Measurements from ENCODE around the gene THAP4. TPM values are rescaled to one million over a fixed set of nuclear protein-coding genes. Genes with fewer than 3 reads are reported as not detected.

Gene THAP4
- total and polyA plus RNA-seq, 5 donors: 74.2 to 126 (median 94.2) TPM

GRCh38 chr2:241550616-241551580 lies 86.1 kb downstream of the THAP4 start:
- ATAC-seq (no peak), DNase-seq (peak in 2 of 3 donors; percentile 36 to 53)
- Histone ChIP-seq H3K4me3 (ENCODE audit: low read length) (no peak overlapping the region), H3K4me1 (ENCODE audit: control insufficient read depth, insufficient read depth, low read length) (peaks cover 3% of the 10 kb centered on the region), H3K9me3 (ENCODE audit: control insufficient read depth, low read length) (no peaks in the 10 kb centered on the region), H3K27me3 (ENCODE audit: control insufficient read depth, insufficient read depth) (no peaks in the 10 kb centered on the region), H3K27ac (ENCODE audit: low read length) (no peak overlapping the region)
- intact Hi-C loops (cut with DNase I): no loop called here
- WGBS: 84% methylated on average over 21 of the region's 21 CpGs

- H3K4me1 ChIP-seq (ENCODE audit: control insufficient read depth, insufficient read depth, low read length): peaks cover 3% of the 10 kb centered on the region
- no peak for ATAC-seq
- intact Hi-C loops (cut with DNase I): no loop called here
- peak in 1 of 3 donors; percentile 13 for DNase-seq
- no peak overlapping the region for H3K4me3 ChIP-seq (ENCODE audit: low read length)
- no peaks in the 10 kb centered on the region for H3K9me3 ChIP-seq (ENCODE audit: control insufficient read depth, low read length)
- no peak overlapping the region for H3K27ac ChIP-seq (ENCODE audit: low read length)
- H3K27me3 ChIP-seq (ENCODE audit: control insufficient read depth, insufficient read depth): no peaks in the 10 kb centered on the region
- WGBS: 89% methylated on average over 3 of the region's 3 CpGs
Observed at GRCh38 chr2:241548451-241548835, 88.5 kb downstream of the THAP4 start.

GRCh38 chr2:241547781-241548450 lies 89.0 kb downstream of the THAP4 start:
- Histone ChIP-seq H3K9me3 (ENCODE audit: control insufficient read depth, low read length) (no peaks in the 10 kb centered on the region), H3K27ac (ENCODE audit: low read length) (no peak overlapping the region), H3K4me1 (ENCODE audit: control insufficient read depth, insufficient read depth, low read length) (peaks cover 3% of the 10 kb centered on the region), H3K4me3 (ENCODE audit: low read length) (no peak overlapping the region), H3K27me3 (ENCODE audit: control insufficient read depth, insufficient read depth) (no peaks in the 10 kb centered on the region)
- ATAC-seq (no peak), DNase-seq (peak in 2 of 3 donors; percentile 37 to 43)
- WGBS: 90% methylated on average over 16 of the region's 16 CpGs
- intact Hi-C loops (cut with DNase I): no loop called here

GRCh38 chr2:241546771-241547498 lies 90.0 kb downstream of the THAP4 start:
- H3K27me3 ChIP-seq (ENCODE audit: control insufficient read depth, insufficient read depth): no peaks in the 10 kb centered on the region
- intact Hi-C loops (cut with DNase I): no loop called here
- H3K27ac ChIP-seq (ENCODE audit: low read length): no peak overlapping the region
- ATAC-seq (peak; percentile 19 to 28), DNase-seq (peak in 2 of 3 donors; percentile 50 to 55)
- 13% methylated on average over 25 of the region's 25 CpGs for WGBS
- peaks cover 3% of the 10 kb centered on the region for H3K4me1 ChIP-seq (ENCODE audit: control insufficient read depth, insufficient read depth, low read length)
- H3K9me3 ChIP-seq (ENCODE audit: control insufficient read depth, low read length): no peaks in the 10 kb centered on the region
- H3K4me3 ChIP-seq (ENCODE audit: low read length): no peak overlapping the region

GRCh38 chr2:241545523-241546473 lies 91.2 kb downstream of the THAP4 start:
- no peaks in the 10 kb centered on the region for H3K9me3 ChIP-seq (ENCODE audit: control insufficient read depth, low read length)
- intact Hi-C loops (cut with DNase I): no loop called here
- WGBS: 67% methylated on average over 12 of the region's 12 CpGs
- peaks cover 8% of the 10 kb centered on the region for H3K4me1 ChIP-seq (ENCODE audit: control insufficient read depth, insufficient read depth, low read length)
- DNase-seq: peak in 1 of 3 donors; percentile 14
- no peak overlapping the region for H3K4me3 ChIP-seq (ENCODE audit: low read length)
- H3K27ac ChIP-seq (ENCODE audit: low read length): no peak overlapping the region
- H3K27me3 ChIP-seq (ENCODE audit: control insufficient read depth, insufficient read depth): no peaks in the 10 kb centered on the region
- ATAC-seq: no peak

- Histone ChIP-seq H3K4me1 (ENCODE audit: control insufficient read depth, insufficient read depth, low read length) (peaks cover 8% of the 10 kb centered on the region), H3K27me3 (ENCODE audit: control insufficient read depth, insufficient read depth) (no peaks in the 10 kb centered on the region), H3K4me3 (ENCODE audit: low read length) (no peak overlapping the region), H3K27ac (ENCODE audit: low read length) (no peak overlapping the region), H3K9me3 (ENCODE audit: control insufficient read depth, low read length) (no peaks in the 10 kb centered on the region)
- peak in 1 of 3 donors; percentile 15 for DNase-seq
- 41% methylated on average over 10 of the region's 10 CpGs for WGBS
- ATAC-seq: no peak
- intact Hi-C loops (cut with DNase I): no loop called here
Observed at GRCh38 chr2:241545106-241545505, 91.9 kb downstream of the THAP4 start.

- Histone ChIP-seq H3K27me3 (ENCODE audit: control insufficient read depth, insufficient read depth) (no peaks in the 10 kb centered on the region), H3K4me1 (ENCODE audit: control insufficient read depth, insufficient read depth, low read length) (peaks cover 8% of the 10 kb centered on the region), H3K9me3 (ENCODE audit: control insufficient read depth, low read length) (no peaks in the 10 kb centered on the region), H3K27ac (ENCODE audit: low read length) (no peak overlapping the region), H3K4me3 (ENCODE audit: low read length) (no peak overlapping the region)
- intact Hi-C loops (cut with DNase I): no loop called here
- ATAC-seq (peak; percentile 17 to 20), DNase-seq (peak in 2 of 3 donors; percentile 54 to 68)
- 68% methylated on average over 15 of the region's 15 CpGs for WGBS
Observed at GRCh38 chr2:241542278-241542605, 94.7 kb downstream of the THAP4 start.

- DNase-seq: no peak
Observed at GRCh38 chr2:241541564-241542277, 95.2 kb downstream of the THAP4 start.

GRCh38 chr2:241540771-241541561 lies 96.0 kb downstream of the THAP4 start:
- ATAC-seq (peak; percentile 74 to 76), DNase-seq (peak; percentile 59 to 85 (median 79))
- 5% methylated on average over 68 of the region's 68 CpGs for WGBS
- Histone ChIP-seq H3K27me3 (ENCODE audit: control insufficient read depth, insufficient read depth) (no peaks in the 10 kb centered on the region), H3K4me3 (ENCODE audit: low read length) (peak overlapping the region; percentile 11), H3K9me3 (ENCODE audit: control insufficient read depth, low read length) (no peaks in the 10 kb centered on the region), H3K4me1 (ENCODE audit: control insufficient read depth, insufficient read depth, low read length) (peaks cover 6% of the 10 kb centered on the region), H3K27ac (ENCODE audit: low read length) (no peak overlapping the region)
- intact Hi-C loops (cut with DNase I): no loop called here

More at GRCh38 chr2:241541564-241542277, 95.2 kb downstream of the THAP4 start:
- Histone ChIP-seq H3K4me3 (ENCODE audit: low read length) (no peak overlapping the region), H3K27me3 (ENCODE audit: control insufficient read depth, insufficient read depth) (no peaks in the 10 kb centered on the region), H3K9me3 (ENCODE audit: control insufficient read depth, low read length) (no peaks in the 10 kb centered on the region), H3K27ac (ENCODE audit: low read length) (no peak overlapping the region), H3K4me1 (ENCODE audit: control insufficient read depth, insufficient read depth, low read length) (peaks cover 6% of the 10 kb centered on the region)
- intact Hi-C loops (cut with DNase I): no loop called here
- ATAC-seq: peak; percentile 22 to 39
- 14% methylated on average over 62 of the region's 62 CpGs for WGBS

Measured in right cardiac atrium (tissue), 5 donors.